IMR-90 (cell line): ENCODE measurements around the gene DDT. TPM values are rescaled to one million over a fixed set of nuclear protein-coding genes. Genes with fewer than 3 reads are reported as not detected.
"Not testable (repeated sequence)": the region's sequence is repeated elsewhere in the genome, so short reads cannot be mapped to it uniquely, and the experiment has no call there.

ENCODE experiments used
- ATAC-seq: fragments of 200-7000 bp; cut with Tn5 transposase; 2 replicates; pipeline ENCODE4 v1.9.1; 2020; ENCODE audit warnings: low read depth, mild to moderate bottlenecking, moderate library complexity
- BruUV-seq: library from RNA; stranded (reverse); fragments of 400-500 nt; replicated peaks from 2 replicates; lab custom pipeline; 2021; lab: Mats Ljungman, UMichigan
- CTCF ChIA-PET: fragments of 300-600 bp; formaldehyde crosslinking; extraction: SDS; loops from one replicate; lab custom pipeline; 2021; ENCODE audit warnings: antibody characterized with exemption; lab: Yijun Ruan, JAX
- POLR2A ChIA-PET: fragments of 300-600 bp; sonication (Branson Sonifier 250); formaldehyde crosslinking; loops from one replicate; lab custom pipeline; 2022; ENCODE audit warnings: antibody characterized with exemption; ENCODE audit not compliant: unreplicated experiment; lab: Charles Lee
- DNase-seq: peaks from one replicate; pipeline ENCODE4 v3.0.0; 2013
- H2AFZ ChIP-seq: replicated peaks from 2 replicates; pipeline ENCODE3; 2013; ENCODE audit warnings: low read length, mild to moderate bottlenecking; ENCODE audit not compliant: poor library complexity
- H2AK5ac ChIP-seq: 2 replicates; pipeline ENCODE4 v1.6.1; 2013; ENCODE audit warnings: low read depth, low read length, inconsistent platforms
- H2AK9ac ChIP-seq: replicated peaks from 2 replicates; pipeline ENCODE3; 2013; ENCODE audit warnings: mild to moderate bottlenecking, low read depth, low read length, moderate library complexity; ENCODE audit not compliant: poor library complexity
- H2BK120ac ChIP-seq: 2 replicates; pipeline ENCODE4 v1.6.1; 2013; ENCODE audit warnings: low read depth, low read length, inconsistent platforms
- H2BK15ac ChIP-seq: 3 replicates; pipeline ENCODE4 v1.6.1; 2013; ENCODE audit warnings: low read depth, low read length, inconsistent platforms
- H2BK20ac ChIP-seq: 2 replicates; pipeline ENCODE4 v1.6.1; 2013; ENCODE audit warnings: low read depth, mild to moderate bottlenecking, inconsistent platforms, low read length, moderate library complexity
- H2BK5ac ChIP-seq: 2 replicates; pipeline ENCODE4 v1.6.1; 2013; ENCODE audit warnings: mild to moderate bottlenecking, low read depth, low read length, inconsistent platforms; ENCODE audit not compliant: poor library complexity, severe bottlenecking
- H3K14ac ChIP-seq: replicated peaks from 2 replicates; pipeline ENCODE4 v1.6.1; 2013; ENCODE audit warnings: low read depth, low read length, inconsistent platforms
- H3K18ac ChIP-seq: 2 replicates; pipeline ENCODE4 v1.6.1; 2013; ENCODE audit warnings: low read depth, low read length, control low read depth
- H3K23ac ChIP-seq: 2 replicates; pipeline ENCODE4 v1.6.1; 2013; ENCODE audit warnings: low read depth, low read length, inconsistent platforms
- H3K27ac ChIP-seq: 2 replicates; pipeline ENCODE4 v1.5.1; 2013; ENCODE audit warnings: mild to moderate bottlenecking, control low read depth, low read length; ENCODE audit not compliant: insufficient read depth
- H3K27me3 ChIP-seq: 2 replicates; pipeline ENCODE4 v1.6.1; 2013; ENCODE audit warnings: low read length; ENCODE audit not compliant: control insufficient read depth, insufficient read depth
- H3K36me3 ChIP-seq: 2 replicates; pipeline ENCODE4 v1.6.1; 2013; ENCODE audit warnings: low read length, mixed read lengths; ENCODE audit not compliant: control insufficient read depth, insufficient read depth
- H3K4ac ChIP-seq: 2 replicates; pipeline ENCODE4 v1.6.1; 2013; ENCODE audit warnings: low read depth, low read length, inconsistent platforms
- H3K4me1 ChIP-seq: 2 replicates; pipeline ENCODE4 v1.6.1; 2013; ENCODE audit warnings: low read length, mixed read lengths; ENCODE audit not compliant: control insufficient read depth, insufficient read depth
- H3K4me2 ChIP-seq: 2 replicates; pipeline ENCODE4 v1.6.1; 2013; ENCODE audit warnings: low read depth, mild to moderate bottlenecking, control low read depth, low read length, moderate library complexity
- H3K4me3 ChIP-seq: 2 replicates; pipeline ENCODE4 v1.5.1; 2013; ENCODE audit warnings: low read depth, mild to moderate bottlenecking, control low read depth, low read length, moderate library complexity; ENCODE audit not compliant: insufficient read depth
- H3K56ac ChIP-seq: 2 replicates; pipeline ENCODE4 v1.6.1; 2013; ENCODE audit warnings: low read length, inconsistent platforms; ENCODE audit not compliant: insufficient read depth; ENCODE audit errors: extremely low read depth
- H3K79me1 ChIP-seq, 2 experiments: 2 replicates each; pipeline ENCODE4 v1.6.1; 2013; ENCODE audit warnings: low read length in 2 of 2, inconsistent platforms in 1 of 2, low read depth in 1 of 2
- H3K9ac ChIP-seq: 2 replicates; pipeline ENCODE4 v1.6.1; 2013; ENCODE audit warnings: low read depth, low read length, control low read depth
- H3K9me1 ChIP-seq: 2 replicates; pipeline ENCODE4 v1.6.1; 2013; ENCODE audit warnings: low read length, inconsistent platforms; ENCODE audit not compliant: insufficient read depth
- H3K9me3 ChIP-seq: 2 replicates; pipeline ENCODE4 v1.6.1; 2013; ENCODE audit warnings: low read length; ENCODE audit not compliant: control insufficient read depth, insufficient read depth
- H4K20me1 ChIP-seq: 2 replicates; pipeline ENCODE4 v1.6.1; 2013; ENCODE audit warnings: low read length, inconsistent platforms; ENCODE audit not compliant: insufficient read depth
- H4K5ac ChIP-seq: 2 replicates; pipeline ENCODE4 v1.6.1; 2013; ENCODE audit warnings: mild to moderate bottlenecking, low read depth, low read length, control low read depth
- H4K8ac ChIP-seq, 2 experiments: 2 replicates each; pipeline ENCODE4 v1.6.1; 2013; ENCODE audit warnings: low read depth in 2 of 2, low read length in 2 of 2, control low read depth in 1 of 2, inconsistent platforms in 1 of 2
- H4K91ac ChIP-seq: 2 replicates; pipeline ENCODE4 v1.6.1; 2013; ENCODE audit warnings: low read depth, low read length, inconsistent platforms; ENCODE audit not compliant: insufficient read depth
- WGBS, 2 experiments: methylation state at CpG; one replicate each; pipeline versions ENCODE4 v1.1.5 to v1.1.7; 2013; ENCODE audit warnings: missing lambda C conversion rate in 2 of 2; ENCODE audit not compliant: insufficient read length in 1 of 2; ENCODE audit errors: extremely low coverage in 2 of 2; 5-methylcytosine and 5-hydroxymethylcytosine counted together
- dilution Hi-C: fragments of 300-500 bp; cut with HindIII; formaldehyde crosslinking; loops from one replicate; pipeline ENCODE4 v1.14.3; 2018; ENCODE audit warnings: low sequenced_read_pairs; ENCODE audit not compliant: unreplicated experiment
- in situ Hi-C: fragments of 300-500 bp; cut with MboI; formaldehyde crosslinking; loops from 3 replicates; pipeline ENCODE4 v1.14.3; 2019; ENCODE audit warnings: low sequenced_read_pairs, inconsistent platforms, mixed read lengths
- intact Hi-C: fragments of 100-400 bp; cut with micrococcal nuclease; formaldehyde crosslinking; loops from 2 replicates; pipeline ENCODE4 v1.10.0; 2022
- polyA plus RNA-seq, 3 experiments: library from polyadenylated mRNA; depleted of rRNA; stranded (reverse); fragments of >200 nt; gene quantifications; 2 replicates each; pipeline ENCODE4 v1.2.3, GENCODE V29; 2012; ENCODE audit warnings: low replicate concordance in 1 of 3
- total RNA-seq: library from RNA; depleted of rRNA; stranded (reverse); fragments of >200 nt; gene quantifications from 2 replicates; pipeline ENCODE4 v1.2.3, GENCODE V29; 2012

Gene DDT
- total and polyA plus RNA-seq, 2 of the 4 experiments (the other 2 are of a cell fraction), result 54.8 to 151 TPM

- ATAC-seq, in situ Hi-C loops, dilution Hi-C loops, H3K4me2 ChIP-seq, H3K9ac ChIP-seq, H2BK15ac ChIP-seq, H2BK120ac ChIP-seq, POLR2A ChIA-PET, H3K18ac ChIP-seq, H3K4me1 ChIP-seq, H2AK5ac ChIP-seq, H3K79me1 ChIP-seq, H4K8ac ChIP-seq, H3K27ac ChIP-seq, H2AK9ac ChIP-seq, DNase-seq, CTCF ChIA-PET, H3K23ac ChIP-seq, H3K4me3 ChIP-seq, H3K56ac ChIP-seq, H2BK20ac ChIP-seq, H3K9me1 ChIP-seq, H4K91ac ChIP-seq, H3K9me3 ChIP-seq, H4K20me1 ChIP-seq, H3K4ac ChIP-seq, H2AFZ ChIP-seq, H3K14ac ChIP-seq, H2BK5ac ChIP-seq, intact Hi-C loops, BruUV-seq, H4K5ac ChIP-seq, H3K36me3 ChIP-seq, H3K27me3 ChIP-seq: not testable (repeated sequence)
- WGBS, 2 experiments, result no CpG with 5 or more reads among the region's 4 CpGs
Observed at GRCh38 chr22:23993581-23994177, 19.4 kb upstream of the DDT start.

- dilution Hi-C loops, in situ Hi-C loops, H3K4me1 ChIP-seq, H3K4me3 ChIP-seq, intact Hi-C loops, BruUV-seq, H2BK20ac ChIP-seq, H2BK5ac ChIP-seq, H3K27me3 ChIP-seq, H3K27ac ChIP-seq, H3K4me2 ChIP-seq, DNase-seq, ATAC-seq, POLR2A ChIA-PET, H2BK120ac ChIP-seq, H3K9me1 ChIP-seq, H2AK9ac ChIP-seq, H3K14ac ChIP-seq, H3K36me3 ChIP-seq, H3K9ac ChIP-seq, H3K56ac ChIP-seq, H4K91ac ChIP-seq, H3K18ac ChIP-seq, H3K79me1 ChIP-seq, H3K4ac ChIP-seq, H3K23ac ChIP-seq, H2AK5ac ChIP-seq, H2BK15ac ChIP-seq, H4K8ac ChIP-seq, H3K9me3 ChIP-seq, H4K20me1 ChIP-seq, H2AFZ ChIP-seq, H4K5ac ChIP-seq: not testable (repeated sequence)
- CTCF ChIA-PET, result interaction anchor here (0.5 kb wide), 1 partner anchor 365 kb away, joined by 3 read pairs; no protein-coding TSS in a partner anchor
- whole genome bisulfite sequencing, 2 experiments, result no CpG with 5 or more reads among the region's 2 CpGs
Observed at GRCh38 chr22:23993080-23993479, 18.8 kb upstream of the DDT start.
